Bronchial epithelial cell (primary cell): Measurements from ENCODE around the gene PLXNB2. TPM values are rescaled to one million over a fixed set of nuclear protein-coding genes. Genes with fewer than 3 reads are reported as not detected.

ENCODE experiments used
- DNase-seq: peaks from one replicate; pipeline ENCODE4 v3.0.0-alpha.2; 2010; ENCODE audit warnings: low read depth
- FAIRE-seq: peaks from 2 replicates; lab custom pipeline; 2011; peaks lifted over from hg19 to GRCh38; lab: Jason Lieb, UNC
- H3K27me3 ChIP-seq: 2 replicates; pipeline ENCODE4 v1.5.1; 2011; ENCODE audit warnings: low read length; ENCODE audit not compliant: control insufficient read depth, insufficient read depth
- H3K36me3 ChIP-seq: 2 replicates; pipeline ENCODE4 v1.5.1; 2011; ENCODE audit warnings: low read length; ENCODE audit not compliant: control insufficient read depth, insufficient read depth
- H3K4me3 ChIP-seq: 2 replicates; pipeline ENCODE4 v1.5.1; 2011; ENCODE audit warnings: mild to moderate bottlenecking, low read depth, low read length, control low read depth
- total RNA-seq: library from RNA; depleted of rRNA; stranded (reverse); fragments of >200 nt; gene quantifications from 2 replicates; pipeline ENCODE4 v1.2.1, GENCODE V29; 2014
- TF ChIP-seq, protein P1 (sequence below): IDR thresholded peaks from 2 replicates; pipeline ENCODE4 v1.5.1; 2011; ENCODE audit warnings: mild to moderate bottlenecking, moderate library complexity, low read length, control low read depth, inconsistent platforms; ENCODE audit not compliant: insufficient read depth, severe bottlenecking

PLXNB2 gene
- total RNA-seq, 1 donor from 2014 or later, result 138 TPM

- TF ChIP-seq, protein P1, sequence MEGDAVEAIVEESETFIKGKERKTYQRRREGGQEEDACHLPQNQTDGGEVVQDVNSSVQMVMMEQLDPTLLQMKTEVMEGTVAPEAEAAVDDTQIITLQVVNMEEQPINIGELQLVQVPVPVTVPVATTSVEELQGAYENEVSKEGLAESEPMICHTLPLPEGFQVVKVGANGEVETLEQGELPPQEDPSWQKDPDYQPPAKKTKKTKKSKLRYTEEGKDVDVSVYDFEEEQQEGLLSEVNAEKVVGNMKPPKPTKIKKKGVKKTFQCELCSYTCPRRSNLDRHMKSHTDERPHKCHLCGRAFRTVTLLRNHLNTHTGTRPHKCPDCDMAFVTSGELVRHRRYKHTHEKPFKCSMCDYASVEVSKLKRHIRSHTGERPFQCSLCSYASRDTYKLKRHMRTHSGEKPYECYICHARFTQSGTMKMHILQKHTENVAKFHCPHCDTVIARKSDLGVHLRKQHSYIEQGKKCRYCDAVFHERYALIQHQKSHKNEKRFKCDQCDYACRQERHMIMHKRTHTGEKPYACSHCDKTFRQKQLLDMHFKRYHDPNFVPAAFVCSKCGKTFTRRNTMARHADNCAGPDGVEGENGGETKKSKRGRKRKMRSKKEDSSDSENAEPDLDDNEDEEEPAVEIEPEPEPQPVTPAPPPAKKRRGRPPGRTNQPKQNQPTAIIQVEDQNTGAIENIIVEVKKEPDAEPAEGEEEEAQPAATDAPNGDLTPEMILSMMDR, result no peak
- FAIRE-seq (no peak), DNase-seq (no peak)
- peaks cover 3% of the 10 kb centered on the region for H3K36me3 ChIP-seq
- H3K27me3 ChIP-seq, result no peaks in the 10 kb centered on the region
- H3K4me3 ChIP-seq, result no peak overlapping the region
These were observed 39.0 kb upstream of the PLXNB2 start for GRCh38 chr22:50346470-50346869.

DNA sequence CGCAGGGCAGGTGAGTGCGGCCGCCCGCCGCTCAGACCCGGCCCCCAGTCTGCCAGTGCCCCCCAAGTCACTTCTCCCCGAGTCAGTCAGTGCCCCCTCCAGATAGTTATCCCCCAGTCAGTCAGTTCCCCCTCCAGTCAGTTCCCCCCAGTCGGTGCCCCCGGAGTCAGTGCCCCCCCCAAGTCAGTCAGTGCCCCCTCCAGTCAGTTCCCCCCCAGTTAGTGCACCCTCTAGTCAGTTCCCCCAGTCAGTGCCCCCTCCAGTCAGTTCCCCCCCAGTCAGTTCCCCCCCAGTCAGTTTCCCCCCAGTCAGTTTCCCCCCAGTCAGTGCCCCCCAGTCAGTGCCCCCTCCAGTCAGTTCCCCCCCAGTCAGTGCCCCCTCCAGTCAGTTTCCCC, 36.1 kb upstream of the PLXNB2 start:
- TF ChIP-seq, protein P1, result no peak
- FAIRE-seq, result no peak
- Histone ChIP-seq H3K36me3 (peaks cover 3% of the 10 kb centered on the region), H3K27me3 (no peaks in the 10 kb centered on the region), H3K4me3 (peak overlapping the region; percentile 73)
- no peak for DNase-seq

DNA sequence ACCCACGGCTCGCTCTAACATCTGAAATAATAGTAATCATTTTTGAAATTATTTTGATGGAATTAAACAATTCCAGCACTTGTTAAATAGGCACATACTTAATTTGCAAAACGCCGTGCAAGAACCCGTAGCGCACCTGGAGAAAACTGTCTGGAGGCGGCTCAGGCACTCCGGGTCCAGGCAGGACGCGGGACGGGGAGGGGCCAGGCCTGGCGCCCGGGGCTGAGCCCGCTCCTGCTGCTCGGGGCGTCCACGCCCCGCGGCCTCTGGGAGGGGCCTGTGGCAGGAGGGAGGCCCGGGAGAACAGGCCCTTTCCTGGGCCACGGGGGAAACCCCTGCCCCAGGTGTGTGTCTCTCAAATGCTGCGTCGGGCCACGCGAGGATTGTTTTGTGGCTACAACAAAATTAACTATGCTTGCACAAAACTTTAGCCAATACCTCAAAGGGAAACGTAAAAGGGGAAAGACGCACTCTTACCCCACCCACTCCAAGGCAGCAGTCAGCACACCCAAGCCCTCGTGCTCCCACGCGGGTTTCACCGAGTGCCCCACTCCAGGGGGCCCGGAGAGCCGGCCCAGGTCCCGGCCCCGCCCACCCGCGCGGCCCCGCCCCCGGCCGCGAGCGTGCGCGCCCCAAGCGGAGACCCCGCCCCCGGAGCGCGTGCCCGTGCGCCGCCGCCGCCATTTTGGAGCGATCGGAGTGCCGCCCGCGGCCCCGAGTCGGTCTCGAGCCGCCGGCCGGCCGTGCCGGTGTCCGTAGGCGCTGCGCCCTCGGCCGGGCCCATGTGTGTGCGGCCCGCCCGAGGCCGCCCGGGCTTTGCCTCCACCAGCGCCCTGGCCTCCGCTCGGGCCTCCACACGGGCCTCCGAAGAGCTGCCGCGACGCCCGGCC, 35.5 kb upstream of the PLXNB2 start, which contains the start of gene PPP6R2:
PPP6R2 (plus strand) TSS at position 677 of the 890 bp plus-strand sequence. CDS start 50,582 bp downstream, outside the sequence.
- peak within 1 kb of the TSS; percentile 73 for H3K4me3 ChIP-seq
- peak; percentile 47 for DNase-seq

GRCh38 chr22:50341977-50342650, 34.7 kb upstream of the PLXNB2 start:
- peaks cover 3% of the 10 kb centered on the region for H3K36me3 ChIP-seq
- peak; percentile 64 for DNase-seq
- FAIRE-seq, result no peak
- TF ChIP-seq, protein P1, result peak; percentile 94
- H3K27me3 ChIP-seq, result no peaks in the 10 kb centered on the region
- H3K4me3 ChIP-seq, result peak overlapping the region; percentile 73

More for the DNA sequence above, 35.5 kb upstream of the PLXNB2 start, which contains the start of gene PPP6R2:
- H3K36me3 ChIP-seq, result peaks cover 3% of the 10 kb centered on the region
- H3K27me3 ChIP-seq, result no peaks in the 10 kb centered on the region
- TF ChIP-seq, protein P1, result no peak
- no peak for FAIRE-seq

DNA sequence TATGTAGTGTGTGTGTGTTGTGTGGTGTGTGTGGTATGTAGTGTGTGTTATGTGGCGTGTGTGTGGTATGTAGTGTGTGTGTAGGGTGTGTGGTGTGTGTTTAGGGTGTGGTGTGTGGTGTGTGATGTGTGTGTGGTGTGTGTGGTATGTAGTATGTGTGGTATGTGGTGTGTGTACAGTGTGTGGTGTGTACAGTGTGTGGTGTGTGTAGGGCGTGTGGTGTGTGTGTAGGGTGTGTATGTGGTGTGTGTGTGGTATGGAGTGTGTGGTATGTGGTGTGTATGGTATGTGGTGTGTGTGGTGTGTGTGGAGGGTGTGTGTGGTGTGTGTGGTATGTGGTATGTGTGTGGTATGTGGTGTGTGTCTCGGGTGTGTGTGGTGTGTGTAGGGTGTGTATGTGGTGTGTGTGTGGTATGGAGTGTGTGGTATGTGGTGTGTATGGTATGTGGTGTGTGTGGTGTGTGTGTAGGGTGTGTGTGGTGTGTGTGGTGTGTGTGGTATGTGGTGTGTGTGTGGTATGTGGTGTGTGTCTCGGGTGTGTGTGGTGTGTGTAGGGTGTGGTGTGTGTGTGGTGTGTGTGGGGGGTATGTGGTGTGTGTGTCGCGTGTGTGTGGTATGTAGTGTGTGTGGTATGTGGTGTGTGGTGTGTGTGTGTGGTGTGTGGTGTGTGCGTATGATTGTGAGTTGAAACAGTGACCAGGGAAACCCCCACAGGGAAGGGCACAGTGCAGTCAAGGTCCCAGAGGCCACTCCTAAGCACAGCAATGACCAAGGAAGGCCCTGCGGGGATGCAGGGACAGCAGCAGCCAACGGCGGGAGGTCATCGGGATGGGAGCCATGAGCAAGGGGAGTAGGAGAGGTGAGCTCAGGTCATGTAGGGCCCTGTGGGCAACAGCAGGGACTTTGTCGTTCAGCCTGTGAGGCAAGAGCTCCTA, 32.8 kb upstream of the PLXNB2 start:
- DNase-seq (no peak), FAIRE-seq (peak; percentile 100)
- Histone ChIP-seq H3K4me3 (no peak overlapping the region), H3K36me3 (no peaks in the 10 kb centered on the region), H3K27me3 (no peaks in the 10 kb centered on the region)
- TF ChIP-seq, protein P1, result no peak
